Measurements from ENCODE around the gene TSEN34.
"Not testable (repeated sequence)": the region's sequence is repeated elsewhere in the genome, so short reads cannot be mapped to it uniquely, and the experiment has no call there.

TSEN34 gene

DNA sequence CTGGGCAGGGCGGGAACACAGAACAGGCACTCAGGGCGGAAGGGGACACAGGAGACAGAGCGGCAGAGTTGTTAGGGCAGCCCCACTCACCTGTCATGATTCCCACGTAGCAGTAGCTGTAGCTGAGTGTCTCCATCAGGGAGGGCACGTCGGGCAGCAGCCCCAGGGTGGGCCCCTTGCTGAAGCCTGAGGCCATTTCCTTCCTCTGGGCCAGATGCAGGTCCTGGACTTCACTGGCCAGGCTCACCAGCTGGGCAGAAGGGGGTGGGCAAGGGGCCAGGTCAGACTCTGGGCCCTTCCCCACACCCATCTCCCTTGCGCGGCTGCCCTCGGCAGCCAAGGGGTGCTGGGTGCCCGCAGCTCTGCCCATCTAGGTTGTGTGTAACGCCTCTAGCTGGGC lies 7.7 kb upstream of the TSEN34 start:
- in situ Hi-C loops (cut with HindIII; ENCODE audit: low sequenced_read_pairs) = no loop called here

DNA sequence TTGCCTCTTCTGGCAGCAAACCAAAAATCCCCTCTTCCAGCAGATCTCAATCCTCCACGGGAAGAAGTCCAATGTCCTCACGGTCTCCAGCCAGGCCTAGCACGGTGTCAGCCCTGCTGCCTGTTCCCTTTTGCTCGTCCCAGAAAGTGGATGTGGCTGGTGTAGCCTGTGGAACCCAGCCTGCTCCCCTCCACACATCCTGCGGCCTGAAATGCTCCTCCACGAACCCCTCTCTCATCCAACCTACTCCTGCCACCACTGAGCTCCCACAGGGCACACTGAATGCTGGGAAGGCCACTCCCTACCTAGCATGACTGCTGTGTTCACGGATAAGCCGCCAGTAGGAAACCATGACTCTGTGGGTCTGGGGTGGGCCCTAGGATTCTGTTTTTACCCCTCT lies 4.8 kb upstream of the TSEN34 start:
- in situ Hi-C loops (cut with HindIII; ENCODE audit: low sequenced_read_pairs) = no loop called here

DNA sequence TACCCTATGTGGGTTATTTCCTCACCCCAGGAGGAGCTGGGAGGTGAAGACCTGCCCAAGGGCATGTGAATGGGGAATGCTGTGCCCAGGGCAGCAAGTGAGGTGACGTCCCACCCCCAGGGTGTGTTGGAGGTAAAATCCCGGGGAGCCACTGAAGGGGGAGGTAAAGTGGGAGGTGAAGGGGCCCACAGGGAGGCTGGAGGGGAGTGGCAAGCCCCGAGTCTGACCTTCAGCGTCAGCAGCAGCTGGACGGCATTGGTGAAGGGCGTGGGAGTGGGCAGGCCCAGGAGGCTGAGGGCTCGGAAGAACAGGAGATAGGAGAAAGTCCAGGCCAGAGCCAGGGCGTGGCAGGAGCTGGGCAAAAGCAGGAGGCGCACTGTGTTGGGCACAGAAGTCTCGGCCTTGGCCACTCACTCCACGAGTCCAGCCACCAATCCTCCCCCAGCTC lies 4.2 kb upstream of the TSEN34 start:
- in situ Hi-C loops (cut with HindIII; ENCODE audit: low sequenced_read_pairs) = no loop called here

DNA sequence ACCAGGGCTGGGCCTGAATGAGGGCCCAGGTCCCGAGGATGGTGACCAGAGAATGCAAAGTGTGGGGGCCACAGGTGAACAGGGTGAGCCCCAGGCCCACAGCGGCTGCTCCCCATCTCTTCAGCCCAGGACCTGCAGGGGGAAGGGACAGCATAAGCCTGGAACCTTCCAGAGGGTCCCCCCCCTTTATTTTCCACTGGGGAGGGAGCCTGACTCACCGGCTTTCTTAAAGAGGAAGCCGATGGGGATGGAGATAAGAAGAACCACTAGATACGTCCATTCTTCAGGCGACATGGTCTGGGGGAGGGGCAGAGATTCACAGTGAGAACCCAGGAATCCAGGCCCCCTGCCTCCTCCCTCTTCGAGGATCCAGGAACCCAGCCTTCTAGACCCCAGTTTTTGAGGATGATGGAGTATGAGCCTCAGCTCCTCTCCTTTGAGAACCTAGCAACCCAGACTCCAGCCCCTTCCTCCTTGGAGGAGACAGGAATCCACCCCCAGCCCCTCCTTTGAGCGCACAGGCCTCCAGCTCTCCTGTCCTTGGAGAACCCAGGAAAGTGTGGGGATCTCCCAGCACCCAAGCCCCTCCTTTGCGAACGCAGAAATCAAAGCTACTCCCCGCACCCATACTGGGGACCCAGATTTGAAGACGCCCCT lies 2.8 kb upstream of the TSEN34 start:
- in situ Hi-C loops (cut with HindIII; ENCODE audit: low sequenced_read_pairs) = no loop called here

DNA sequence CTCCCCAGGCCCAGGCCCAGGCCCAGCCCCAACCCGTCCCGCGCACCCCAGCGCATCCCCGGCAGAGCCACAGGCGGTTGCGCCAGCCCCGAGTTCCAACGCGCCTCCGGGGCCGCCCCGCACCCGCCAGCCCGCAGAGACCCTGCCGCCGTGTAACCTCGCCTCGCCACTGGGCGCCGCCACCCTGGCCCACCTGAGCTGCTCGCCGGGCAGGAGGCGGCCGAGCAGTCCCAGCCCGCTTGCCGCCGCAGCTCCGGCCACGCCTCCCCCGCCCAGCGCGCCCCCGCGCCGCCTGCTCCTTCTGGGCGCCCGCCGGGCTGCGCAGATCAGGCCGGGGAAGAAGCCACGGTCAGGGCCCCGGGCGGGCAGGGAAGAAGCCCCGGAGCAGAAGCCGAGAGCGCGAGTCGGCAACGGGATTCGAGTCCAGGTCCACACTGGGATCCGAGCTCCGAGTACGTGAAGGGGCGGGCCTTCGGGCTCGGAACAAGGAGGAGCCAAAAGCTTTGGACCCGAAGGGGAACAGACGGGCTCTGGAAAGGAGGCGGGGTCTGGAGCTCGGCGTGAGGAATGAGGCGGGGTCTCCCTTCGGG lies 1.9 kb upstream of the TSEN34 start, which contains the start of gene MBOAT7:
MBOAT7 (minus strand) TSS at position 436 of the 590 bp plus-strand sequence. CDS start 1,072 bp downstream, outside the sequence.
- in situ Hi-C loops (cut with HindIII; ENCODE audit: low sequenced_read_pairs) = no loop called here

DNA sequence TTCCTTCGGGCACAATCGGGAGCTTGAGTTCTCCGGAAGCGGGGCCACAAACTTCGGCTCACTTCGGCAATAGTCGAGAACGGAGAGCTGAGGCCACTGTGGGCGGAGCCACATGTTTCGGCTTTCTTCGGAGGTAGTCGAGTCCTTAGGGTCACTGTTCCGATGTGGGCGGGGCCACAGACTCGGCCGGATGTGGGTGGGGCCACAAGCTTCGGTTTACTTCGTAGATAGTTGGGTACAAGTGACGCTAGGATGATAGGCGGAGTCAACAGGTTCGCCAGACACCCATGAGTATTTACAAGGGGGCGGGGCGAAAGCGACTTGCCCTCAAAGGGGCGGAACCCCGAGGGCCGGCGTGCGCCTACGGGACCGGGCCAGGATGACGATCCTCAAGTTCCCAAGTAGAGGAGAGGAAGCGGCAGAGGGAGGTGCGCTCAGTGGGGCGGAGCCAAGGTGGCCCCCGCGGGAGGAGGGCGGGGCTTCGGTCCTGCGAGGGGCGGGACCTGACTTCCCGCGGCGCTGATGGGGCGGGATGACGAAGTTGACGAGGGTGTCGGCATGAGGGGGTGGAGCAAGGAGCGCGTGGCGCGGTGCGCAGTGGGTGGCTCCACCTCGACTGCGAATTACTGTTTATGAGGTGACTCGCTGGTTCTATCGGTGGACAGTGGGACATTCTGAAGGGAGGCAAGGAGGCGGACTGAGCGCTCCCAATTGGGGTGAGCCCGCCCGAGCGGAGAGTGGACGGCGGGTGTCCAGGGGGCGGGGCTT lies 1.2 kb upstream of the TSEN34 start:
- in situ Hi-C loops (cut with HindIII; ENCODE audit: low sequenced_read_pairs) = no loop called here

DNA sequence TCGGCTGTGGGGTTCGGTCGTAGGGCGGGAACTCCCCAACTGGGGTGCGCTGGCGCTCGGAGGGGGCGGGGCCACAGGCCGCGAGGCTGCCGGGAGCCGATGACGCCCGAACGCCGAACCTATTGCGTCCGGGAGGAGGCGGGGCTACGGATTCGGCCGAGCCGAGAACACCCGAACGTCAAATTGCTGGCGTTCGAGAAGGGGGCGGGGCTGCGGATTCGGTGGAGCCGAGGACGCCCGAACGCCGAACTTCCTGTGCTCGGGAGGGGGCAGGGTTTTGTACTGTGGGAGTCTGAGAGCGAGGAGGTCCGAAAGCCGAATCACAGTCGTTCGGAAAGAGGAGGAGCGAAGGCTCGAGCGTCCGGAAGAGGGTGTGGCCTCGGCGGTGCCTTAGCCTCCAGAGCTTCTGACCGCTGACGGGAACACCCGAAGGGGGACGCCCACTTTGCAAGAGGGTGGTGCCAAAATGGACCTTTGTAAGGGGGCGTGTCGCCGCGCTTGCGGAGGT lies 551 bp upstream of the TSEN34 start:
- in situ Hi-C loops (cut with HindIII; ENCODE audit: low sequenced_read_pairs) = no loop called here

DNA sequence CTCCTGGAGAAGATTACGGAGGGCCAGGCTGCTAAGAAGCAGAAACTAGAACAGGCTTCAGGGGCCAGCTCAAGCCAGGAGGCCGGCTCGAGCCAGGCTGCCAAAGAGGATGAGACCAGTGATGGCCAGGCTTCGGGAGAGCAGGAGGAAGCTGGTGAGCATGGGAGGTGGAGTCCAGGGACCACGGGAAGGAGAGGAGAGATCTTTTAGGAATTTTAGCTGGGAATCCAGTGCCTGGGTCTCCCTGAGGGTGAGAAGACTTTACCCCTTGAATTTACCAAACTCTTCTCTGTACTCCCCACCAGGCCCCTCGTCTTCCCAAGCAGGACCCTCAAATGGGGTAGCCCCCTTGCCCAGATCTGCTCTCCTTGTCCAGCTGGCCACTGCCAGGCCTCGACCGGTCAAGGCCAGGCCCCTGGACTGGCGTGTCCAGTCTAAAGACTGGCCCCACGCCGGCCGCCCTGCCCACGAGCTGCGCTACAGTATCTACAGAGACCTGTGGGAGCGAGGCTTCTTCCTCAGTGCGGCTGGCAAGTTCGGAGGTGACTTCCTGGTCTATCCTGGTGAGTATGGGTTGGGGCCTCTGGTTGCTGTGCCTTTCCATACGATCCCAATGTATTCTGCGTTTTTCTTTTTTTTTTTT lies 824 bp downstream of the TSEN34 start:
- in situ Hi-C loops (cut with HindIII; ENCODE audit: low sequenced_read_pairs) = no loop called here

DNA sequence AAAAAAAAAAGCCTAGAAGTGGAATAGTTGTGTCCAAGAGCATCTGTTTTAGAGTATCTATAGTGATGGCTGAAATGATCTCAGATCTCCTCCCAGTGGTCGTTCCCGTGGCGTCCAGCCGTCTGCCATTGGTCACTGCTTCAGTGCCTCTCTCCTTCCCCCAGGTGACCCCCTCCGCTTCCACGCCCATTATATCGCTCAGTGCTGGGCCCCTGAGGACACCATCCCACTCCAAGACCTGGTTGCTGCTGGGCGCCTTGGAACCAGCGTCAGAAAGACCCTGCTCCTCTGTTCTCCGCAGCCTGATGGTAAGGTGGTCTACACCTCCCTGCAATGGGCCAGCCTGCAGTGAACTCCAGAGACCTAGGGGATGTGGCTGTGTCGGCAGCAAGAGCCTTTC lies 1.9 kb downstream of the TSEN34 start:
- in situ Hi-C loops (cut with HindIII; ENCODE audit: low sequenced_read_pairs) = no loop called here

DNA sequence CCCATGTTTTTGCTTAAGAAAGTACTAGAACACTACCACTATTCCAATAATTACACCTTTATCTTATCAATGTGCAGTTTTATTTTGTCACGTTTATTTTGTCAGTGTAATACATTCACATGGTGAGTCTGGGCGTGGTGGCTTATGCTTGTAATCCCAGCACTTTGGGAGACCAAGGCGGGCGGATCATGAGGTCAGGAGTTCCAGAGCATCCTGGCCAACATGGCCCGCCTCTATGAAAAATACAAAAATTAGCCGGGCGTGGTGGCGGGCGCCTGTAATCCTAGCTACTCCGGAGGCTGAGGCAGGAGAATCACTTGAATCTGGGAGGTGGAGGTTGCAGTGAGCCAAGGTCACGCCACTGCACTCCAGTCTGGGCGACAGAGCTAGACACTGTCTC lies 3.4 kb downstream of the TSEN34 start:
- in situ Hi-C loops (cut with HindIII; ENCODE audit: low sequenced_read_pairs) = not testable (repeated sequence)

DNA sequence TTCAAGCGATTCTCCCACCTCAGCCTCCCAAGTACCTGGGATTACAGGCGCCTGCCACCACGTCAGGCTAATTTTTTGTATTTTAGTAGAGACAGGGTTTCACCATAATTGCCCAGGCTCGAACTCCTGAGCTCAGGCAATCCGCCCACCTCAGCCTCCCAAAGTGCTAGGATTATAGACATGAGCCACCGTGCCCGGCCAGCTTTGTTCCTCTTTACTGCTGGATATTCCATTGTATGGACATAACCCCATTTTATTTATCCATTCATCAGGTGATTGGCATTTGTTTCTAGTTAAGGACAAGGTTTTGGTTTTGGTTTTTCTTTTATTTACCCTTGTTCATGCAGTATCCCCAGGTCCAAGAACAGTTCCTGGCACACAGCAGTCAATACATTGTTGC lies 5.4 kb downstream of the TSEN34 start:
- in situ Hi-C loops (cut with HindIII; ENCODE audit: low sequenced_read_pairs) = no loop called here

DNA sequence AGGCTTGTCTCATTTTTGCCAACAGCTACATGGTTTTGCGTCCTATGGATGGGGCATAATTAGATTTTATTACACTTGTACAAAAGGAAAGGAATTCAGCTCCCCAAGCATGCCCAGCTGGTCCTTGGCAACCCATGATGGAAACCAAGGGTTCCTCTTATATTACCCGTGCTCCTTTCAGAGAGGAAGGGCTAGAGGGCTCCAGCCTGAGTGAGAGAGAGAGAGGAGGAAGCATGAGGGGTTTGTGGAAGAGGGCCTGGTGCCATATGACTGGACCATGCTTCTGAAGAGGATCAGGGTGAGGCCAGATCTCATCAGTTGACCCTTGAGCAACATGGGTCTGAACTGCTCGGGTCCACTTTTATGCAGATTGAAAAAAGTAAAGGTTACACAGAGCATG lies 6.0 kb downstream of the TSEN34 start:
- in situ Hi-C loops (cut with HindIII; ENCODE audit: low sequenced_read_pairs) = no loop called here

DNA sequence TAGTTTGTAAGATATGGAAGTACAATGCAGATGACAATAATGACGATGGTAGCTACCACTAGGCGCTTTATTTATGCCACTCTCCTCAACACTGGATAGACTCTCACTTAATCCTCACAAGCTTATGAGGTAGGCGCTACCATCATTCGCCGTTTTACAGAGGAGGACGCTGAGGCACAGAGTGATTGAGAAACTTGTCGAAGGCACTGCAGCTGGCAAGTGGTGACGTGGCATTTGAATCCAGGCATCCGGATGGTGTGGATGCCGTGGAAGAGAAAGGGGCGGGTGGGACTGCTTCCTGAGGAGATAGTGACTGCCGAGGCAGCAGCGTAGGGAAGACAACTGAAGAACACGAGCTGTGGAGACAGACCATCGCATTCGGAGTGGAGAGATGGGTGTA lies 8.3 kb downstream of the TSEN34 start:
- in situ Hi-C loops (cut with HindIII; ENCODE audit: low sequenced_read_pairs) = no loop called here

DNA sequence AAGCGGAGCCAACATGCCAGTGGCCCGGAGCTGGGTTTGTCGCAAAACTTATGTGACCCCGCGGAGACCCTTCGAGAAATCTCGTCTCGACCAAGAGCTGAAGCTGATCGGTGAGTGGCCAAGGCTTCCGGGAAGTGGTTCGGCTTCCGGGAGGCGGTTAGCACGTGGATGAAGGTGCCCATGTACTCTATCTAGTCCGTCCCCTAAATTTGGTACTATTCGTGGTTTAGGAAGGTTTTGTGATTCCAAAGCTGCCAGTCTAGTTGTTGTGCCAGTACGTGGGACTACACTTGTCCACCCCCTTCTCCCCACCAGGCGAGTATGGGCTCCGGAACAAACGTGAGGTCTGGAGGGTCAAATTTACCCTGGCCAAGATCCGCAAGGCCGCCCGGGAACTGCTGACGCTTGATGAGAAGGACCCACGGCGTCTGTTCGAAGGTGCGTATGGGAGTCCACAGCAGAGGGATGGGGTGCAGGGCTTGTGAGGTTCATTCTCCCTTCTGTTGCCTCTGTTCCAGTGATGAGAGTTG lies 10.1 kb downstream of the TSEN34 start:
- in situ Hi-C loops (cut with HindIII; ENCODE audit: low sequenced_read_pairs) = no loop called here

DNA sequence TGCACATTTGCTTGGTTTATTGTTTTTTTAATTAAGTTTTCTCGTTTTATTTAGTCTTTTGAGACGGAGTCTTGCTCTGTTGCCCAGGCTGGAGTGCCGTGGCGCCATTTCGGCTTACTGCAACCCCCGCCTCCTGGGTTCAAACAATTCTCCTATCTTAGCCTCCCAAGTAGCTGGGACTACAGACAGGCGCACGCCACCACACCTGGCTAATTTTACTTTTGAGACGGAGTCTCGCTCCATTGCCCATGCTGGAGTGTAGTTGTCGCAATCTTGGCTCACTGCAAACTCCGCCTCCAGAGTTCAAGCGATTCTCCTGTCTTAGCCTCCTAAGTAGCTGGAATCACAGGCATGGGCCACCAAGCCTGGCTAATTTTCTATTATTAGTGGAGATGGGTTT lies 10.9 kb downstream of the TSEN34 start:
- in situ Hi-C loops (cut with HindIII; ENCODE audit: low sequenced_read_pairs) = no loop called here

DNA sequence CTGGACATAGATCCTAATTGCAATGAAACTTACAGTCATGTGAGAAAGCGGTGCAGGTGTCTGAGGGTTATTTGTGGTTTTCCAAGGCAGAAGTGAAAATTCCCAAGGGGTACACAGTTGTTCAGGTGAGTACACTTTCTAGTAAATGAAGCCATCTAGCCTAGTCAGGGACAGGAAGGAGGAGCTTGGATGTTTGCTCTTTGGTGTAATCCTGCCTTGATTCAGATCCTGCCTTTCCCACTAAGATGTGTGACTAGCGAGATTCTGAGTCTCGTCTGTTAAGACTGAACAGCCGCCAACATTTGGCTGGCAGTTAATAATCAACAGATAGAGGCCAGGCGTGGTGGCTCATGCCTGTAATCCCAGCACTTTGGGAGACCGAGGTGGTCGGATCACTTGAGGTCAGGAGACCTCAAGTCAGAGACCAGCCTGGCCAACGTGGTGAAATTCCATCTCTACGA lies 12.1 kb downstream of the TSEN34 start:
- in situ Hi-C loops (cut with HindIII; ENCODE audit: low sequenced_read_pairs) = no loop called here

DNA sequence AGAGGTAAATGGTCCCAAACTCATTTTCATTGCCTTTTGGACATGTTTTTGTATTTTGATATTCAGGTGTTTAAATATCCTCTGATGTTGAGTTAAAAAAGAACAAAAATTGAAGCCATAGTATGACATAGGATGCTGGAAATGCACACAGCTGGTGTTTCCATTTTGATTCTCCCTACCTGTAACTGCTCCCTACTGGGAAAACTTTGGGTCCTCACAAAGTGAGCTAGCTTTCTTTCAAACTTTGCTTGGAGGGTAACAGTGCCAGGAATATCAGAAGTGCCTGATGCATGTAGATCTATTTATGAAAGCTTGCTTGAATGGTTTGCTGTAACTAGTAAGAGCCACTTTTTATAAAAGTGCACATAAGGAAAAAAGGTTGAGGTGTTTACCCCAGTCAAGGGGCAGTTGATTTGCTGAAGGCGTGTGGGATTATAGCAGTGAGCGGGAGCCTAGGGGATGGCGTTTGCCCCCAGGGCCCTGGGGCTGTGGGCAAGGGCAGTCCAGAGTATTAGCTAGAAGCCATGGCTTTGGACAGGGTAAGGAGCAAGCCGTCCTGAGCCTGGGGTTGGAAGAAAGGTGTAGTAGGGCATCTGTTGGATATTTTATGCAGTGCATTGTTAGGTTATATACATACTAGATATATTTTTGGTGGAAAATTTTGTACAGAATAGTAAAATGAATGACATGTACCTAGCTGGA lies 13.8 kb downstream of the TSEN34 start:
- in situ Hi-C loops (cut with HindIII; ENCODE audit: low sequenced_read_pairs) = loop anchor here (5.0 kb wide), 1 partner anchor 48 kb away; the partner anchor contains the start of gene LENG1

DNA sequence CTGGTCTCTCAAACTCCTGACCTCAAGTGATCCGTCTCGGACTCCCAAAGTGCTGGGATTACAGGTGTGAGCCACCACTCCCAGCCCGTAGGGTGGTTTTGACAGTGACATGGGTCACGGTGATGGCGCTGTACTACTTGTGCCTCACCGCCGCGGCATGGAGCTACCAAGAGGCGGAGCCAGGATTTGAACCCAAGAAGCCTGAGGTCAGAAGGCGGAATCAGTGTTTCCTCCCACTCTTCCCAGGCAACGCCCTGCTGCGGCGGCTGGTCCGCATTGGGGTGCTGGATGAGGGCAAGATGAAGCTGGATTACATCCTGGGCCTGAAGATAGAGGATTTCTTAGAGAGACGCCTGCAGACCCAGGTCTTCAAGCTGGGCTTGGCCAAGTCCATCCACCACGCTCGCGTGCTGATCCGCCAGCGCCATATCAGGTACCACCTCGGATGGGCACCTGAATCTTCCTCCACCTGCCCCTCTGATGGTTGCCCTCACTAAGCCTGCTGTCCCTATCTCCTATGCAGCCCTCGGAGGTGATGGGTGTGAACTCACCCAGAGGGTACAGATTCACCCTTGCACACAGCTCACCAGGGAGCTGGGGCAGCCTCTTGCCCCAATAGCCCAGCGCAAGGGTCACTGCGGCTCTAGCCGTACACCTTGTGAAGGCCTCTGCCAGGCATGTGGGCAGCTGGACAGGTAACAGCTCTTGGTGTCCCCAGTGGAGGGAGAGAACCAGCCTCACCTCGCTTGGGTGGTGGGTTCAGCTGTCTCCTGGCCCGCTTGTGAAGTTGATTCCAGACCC lies 15.1 kb downstream of the TSEN34 start:
- in situ Hi-C loops (cut with HindIII; ENCODE audit: low sequenced_read_pairs) = loop anchor here (5.0 kb wide), 1 partner anchor 49 kb away; the partner anchor contains the start of gene LENG1

DNA sequence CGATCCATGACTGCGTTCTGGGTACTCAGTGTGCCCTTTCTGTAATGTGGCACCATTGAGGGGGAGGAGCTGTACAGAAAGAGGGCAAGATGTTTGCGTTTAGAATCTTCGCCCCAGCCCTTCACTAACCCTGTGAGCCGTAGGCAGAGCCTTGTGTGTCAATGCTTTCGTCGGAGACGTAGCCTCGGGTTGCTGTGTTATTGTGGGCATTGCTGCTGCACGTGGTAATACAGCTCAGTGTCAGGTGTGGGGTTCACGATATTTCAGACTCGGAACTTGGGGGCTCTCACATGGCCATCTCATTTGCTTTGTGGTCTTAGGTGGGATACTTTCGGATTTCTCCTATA lies 15.7 kb downstream of the TSEN34 start:
- in situ Hi-C loops (cut with HindIII; ENCODE audit: low sequenced_read_pairs) = loop anchor here (5.0 kb wide), 1 partner anchor 50 kb away; the partner anchor contains the start of gene LENG1
